IMR-90 (cell line): Measurements from ENCODE around the gene CPSF4. TPM values are rescaled to one million over a fixed set of nuclear protein-coding genes. Genes with fewer than 3 reads are reported as not detected.

Source experiments
- ATAC-seq: fragments of 200-7000 bp; cut with Tn5 transposase; 2 replicates; pipeline ENCODE4 v1.9.1; 2020; ENCODE audit warnings: low read depth, mild to moderate bottlenecking, moderate library complexity
- BruUV-seq: library from RNA; stranded (reverse); fragments of 400-500 nt; replicated peaks from 2 replicates; lab custom pipeline; 2021; lab: Mats Ljungman, UMichigan
- CTCF ChIA-PET: fragments of 300-600 bp; formaldehyde crosslinking; extraction: SDS; loops from one replicate; lab custom pipeline; 2021; ENCODE audit warnings: antibody characterized with exemption; lab: Yijun Ruan, JAX
- POLR2A ChIA-PET: fragments of 300-600 bp; sonication (Branson Sonifier 250); formaldehyde crosslinking; loops from one replicate; lab custom pipeline; 2022; ENCODE audit warnings: antibody characterized with exemption; ENCODE audit not compliant: unreplicated experiment; lab: Charles Lee
- DNase-seq: peaks from one replicate; pipeline ENCODE4 v3.0.0; 2013
- H2AFZ ChIP-seq: replicated peaks from 2 replicates; pipeline ENCODE3; 2013; ENCODE audit warnings: low read length, mild to moderate bottlenecking; ENCODE audit not compliant: poor library complexity
- H2AK5ac ChIP-seq: 2 replicates; pipeline ENCODE4 v1.6.1; 2013; ENCODE audit warnings: low read depth, low read length, inconsistent platforms
- H2AK9ac ChIP-seq: replicated peaks from 2 replicates; pipeline ENCODE3; 2013; ENCODE audit warnings: mild to moderate bottlenecking, low read depth, low read length, moderate library complexity; ENCODE audit not compliant: poor library complexity
- H2BK120ac ChIP-seq: 2 replicates; pipeline ENCODE4 v1.6.1; 2013; ENCODE audit warnings: low read depth, low read length, inconsistent platforms
- H2BK15ac ChIP-seq: 3 replicates; pipeline ENCODE4 v1.6.1; 2013; ENCODE audit warnings: low read depth, low read length, inconsistent platforms
- H2BK20ac ChIP-seq: 2 replicates; pipeline ENCODE4 v1.6.1; 2013; ENCODE audit warnings: low read depth, mild to moderate bottlenecking, inconsistent platforms, low read length, moderate library complexity
- H2BK5ac ChIP-seq: 2 replicates; pipeline ENCODE4 v1.6.1; 2013; ENCODE audit warnings: mild to moderate bottlenecking, low read depth, low read length, inconsistent platforms; ENCODE audit not compliant: poor library complexity, severe bottlenecking
- H3K14ac ChIP-seq: replicated peaks from 2 replicates; pipeline ENCODE4 v1.6.1; 2013; ENCODE audit warnings: low read depth, low read length, inconsistent platforms
- H3K18ac ChIP-seq: 2 replicates; pipeline ENCODE4 v1.6.1; 2013; ENCODE audit warnings: low read depth, low read length, control low read depth
- H3K23ac ChIP-seq: 2 replicates; pipeline ENCODE4 v1.6.1; 2013; ENCODE audit warnings: low read depth, low read length, inconsistent platforms
- H3K27ac ChIP-seq: 2 replicates; pipeline ENCODE4 v1.5.1; 2013; ENCODE audit warnings: mild to moderate bottlenecking, control low read depth, low read length; ENCODE audit not compliant: insufficient read depth
- H3K27me3 ChIP-seq: 2 replicates; pipeline ENCODE4 v1.6.1; 2013; ENCODE audit warnings: low read length; ENCODE audit not compliant: control insufficient read depth, insufficient read depth
- H3K36me3 ChIP-seq: 2 replicates; pipeline ENCODE4 v1.6.1; 2013; ENCODE audit warnings: low read length, mixed read lengths; ENCODE audit not compliant: control insufficient read depth, insufficient read depth
- H3K4ac ChIP-seq: 2 replicates; pipeline ENCODE4 v1.6.1; 2013; ENCODE audit warnings: low read depth, low read length, inconsistent platforms
- H3K4me1 ChIP-seq: 2 replicates; pipeline ENCODE4 v1.6.1; 2013; ENCODE audit warnings: low read length, mixed read lengths; ENCODE audit not compliant: control insufficient read depth, insufficient read depth
- H3K4me2 ChIP-seq: 2 replicates; pipeline ENCODE4 v1.6.1; 2013; ENCODE audit warnings: low read depth, mild to moderate bottlenecking, control low read depth, low read length, moderate library complexity
- H3K4me3 ChIP-seq: 2 replicates; pipeline ENCODE4 v1.5.1; 2013; ENCODE audit warnings: low read depth, mild to moderate bottlenecking, control low read depth, low read length, moderate library complexity; ENCODE audit not compliant: insufficient read depth
- H3K56ac ChIP-seq: 2 replicates; pipeline ENCODE4 v1.6.1; 2013; ENCODE audit warnings: low read length, inconsistent platforms; ENCODE audit not compliant: insufficient read depth; ENCODE audit errors: extremely low read depth
- H3K79me1 ChIP-seq, 2 experiments: 2 replicates each; pipeline ENCODE4 v1.6.1; 2013; ENCODE audit warnings: low read length in 2 of 2, inconsistent platforms in 1 of 2, low read depth in 1 of 2
- H3K9ac ChIP-seq: 2 replicates; pipeline ENCODE4 v1.6.1; 2013; ENCODE audit warnings: low read depth, low read length, control low read depth
- H3K9me1 ChIP-seq: 2 replicates; pipeline ENCODE4 v1.6.1; 2013; ENCODE audit warnings: low read length, inconsistent platforms; ENCODE audit not compliant: insufficient read depth
- H3K9me3 ChIP-seq: 2 replicates; pipeline ENCODE4 v1.6.1; 2013; ENCODE audit warnings: low read length; ENCODE audit not compliant: control insufficient read depth, insufficient read depth
- H4K20me1 ChIP-seq: 2 replicates; pipeline ENCODE4 v1.6.1; 2013; ENCODE audit warnings: low read length, inconsistent platforms; ENCODE audit not compliant: insufficient read depth
- H4K5ac ChIP-seq: 2 replicates; pipeline ENCODE4 v1.6.1; 2013; ENCODE audit warnings: mild to moderate bottlenecking, low read depth, low read length, control low read depth
- H4K8ac ChIP-seq, 2 experiments: 2 replicates each; pipeline ENCODE4 v1.6.1; 2013; ENCODE audit warnings: low read depth in 2 of 2, low read length in 2 of 2, control low read depth in 1 of 2, inconsistent platforms in 1 of 2
- H4K91ac ChIP-seq: 2 replicates; pipeline ENCODE4 v1.6.1; 2013; ENCODE audit warnings: low read depth, low read length, inconsistent platforms; ENCODE audit not compliant: insufficient read depth
- BHLHE40 ChIP-seq: fragments of 150-350 bp; IDR thresholded peaks from 2 replicates; pipeline ENCODE4 v1.6.1; 2016; ENCODE audit warnings: mild to moderate bottlenecking, low read depth, low read length
- CEBPB ChIP-seq: IDR thresholded peaks from 2 replicates; pipeline ENCODE4 v1.6.1; 2012; ENCODE audit warnings: low read depth, low read length, improper control_type of control experiment
- CHD1 ChIP-seq: IDR thresholded peaks from 2 replicates; pipeline ENCODE4 v1.6.1; 2012; ENCODE audit warnings: low read depth, low read length, improper control_type of control experiment
- MXI1 ChIP-seq: IDR thresholded peaks from 2 replicates; pipeline ENCODE4 v1.6.1; 2012; ENCODE audit warnings: low read depth, mild to moderate bottlenecking, low read length, moderate library complexity, borderline replicate concordance
- POLR2A ChIP-seq: IDR thresholded peaks from 2 replicates; pipeline ENCODE4 v1.6.1; 2012; ENCODE audit warnings: mild to moderate bottlenecking, low read depth, low read length
- RFX5 ChIP-seq: IDR thresholded peaks from 2 replicates; pipeline ENCODE4 v1.8.0; 2012; ENCODE audit warnings: low read depth, mild to moderate bottlenecking, low read length, moderate library complexity
- WGBS, 2 experiments: methylation state at CpG; one replicate each; pipeline versions ENCODE4 v1.1.5 to v1.1.7; 2013; ENCODE audit warnings: missing lambda C conversion rate in 2 of 2; ENCODE audit not compliant: insufficient read length in 1 of 2; ENCODE audit errors: extremely low coverage in 2 of 2; 5-methylcytosine and 5-hydroxymethylcytosine counted together
- dilution Hi-C: fragments of 300-500 bp; cut with HindIII; formaldehyde crosslinking; loops from one replicate; pipeline ENCODE4 v1.14.3; 2018; ENCODE audit warnings: low sequenced_read_pairs; ENCODE audit not compliant: unreplicated experiment
- in situ Hi-C: fragments of 300-500 bp; cut with MboI; formaldehyde crosslinking; loops from 3 replicates; pipeline ENCODE4 v1.14.3; 2019; ENCODE audit warnings: low sequenced_read_pairs, inconsistent platforms, mixed read lengths
- intact Hi-C: fragments of 100-400 bp; cut with micrococcal nuclease; formaldehyde crosslinking; loops from 2 replicates; pipeline ENCODE4 v1.10.0; 2022
- polyA plus RNA-seq, 3 experiments: library from polyadenylated mRNA; depleted of rRNA; stranded (reverse); fragments of >200 nt; gene quantifications; 2 replicates each; pipeline ENCODE4 v1.2.3, GENCODE V29; 2012; ENCODE audit warnings: low replicate concordance in 1 of 3
- total RNA-seq: library from RNA; depleted of rRNA; stranded (reverse); fragments of >200 nt; gene quantifications from 2 replicates; pipeline ENCODE4 v1.2.3, GENCODE V29; 2012

The CPSF4 gene
- total and polyA plus RNA-seq, 2 of the 4 experiments (the other 2 are of a cell fraction), result 23.8 to 44.9 TPM

- H3K36me3 ChIP-seq, result peaks cover 42% of the 10 kb centered on the region
- H3K9ac ChIP-seq, result no peak overlapping the region
- H2BK20ac ChIP-seq, result no peak overlapping the region
- no peak overlapping the region for H3K4me2 ChIP-seq
- no peak overlapping the region for H2AK9ac ChIP-seq
- H3K18ac ChIP-seq, result no peak overlapping the region
- H2BK120ac ChIP-seq, result no peak overlapping the region
- peak overlapping the region; percentile 1 for H2AFZ ChIP-seq
- intact Hi-C loops (no loop called here), in situ Hi-C loops (no loop called here), dilution Hi-C loops (no loop called here)
- DNase-seq (peak; percentile 59), ATAC-seq (0 out of 2 replicates have a peak, but pooled peaks have one; percentile 2)
- no peaks in the 10 kb centered on the region for H3K9me3 ChIP-seq
- H3K4ac ChIP-seq, result no peak overlapping the region
- no peak overlapping the region for H2BK5ac ChIP-seq
- no peak for TF ChIP-seq CEBPB
- TF ChIP-seq MXI1, result peak; percentile 60; the same call in 1 of the 2 replicates
- no peak for TF ChIP-seq RFX5
- TF ChIP-seq POLR2A, result no peak
- no peak for TF ChIP-seq CHD1
- no peak for TF ChIP-seq BHLHE40
- H3K27me3 ChIP-seq, result no peaks in the 10 kb centered on the region
- H3K56ac ChIP-seq, result no peak overlapping the region
- H2BK15ac ChIP-seq, result no peak overlapping the region
- no peak overlapping the region for H3K14ac ChIP-seq
- no TSS peak for BruUV-seq
- no peak overlapping the region for H3K23ac ChIP-seq
- H2AK5ac ChIP-seq, result no peak overlapping the region
- H3K27ac ChIP-seq, result no peak overlapping the region
- no peak overlapping the region for H4K5ac ChIP-seq
- H3K4me3 ChIP-seq, result no peak overlapping the region
- peaks cover 12% of the 10 kb centered on the region for H3K9me1 ChIP-seq
- no peak overlapping the region for H4K91ac ChIP-seq
- peaks cover 18 to 77% of the 10 kb centered on the region in 2 experiments for H3K79me1 ChIP-seq
- 85% methylated on average over 16 of the region's 18 CpGs; no CpG with 5 or more reads in 1 of the 2 experiments for WGBS, 2 experiments
- peaks cover 68% of the 10 kb centered on the region for H4K20me1 ChIP-seq
- ChIA-PET POLR2A (interaction anchor here (0.6 kb wide), 1 partner anchor 659 kb away, joined by 3 read pairs; no protein-coding TSS in a partner anchor), CTCF (no interaction called here)
- H3K4me1 ChIP-seq, result peaks cover 8% of the 10 kb centered on the region; the same call in 1 of the 2 replicates
- H4K8ac ChIP-seq, result no peak overlapping the region
Measured at GRCh38 chr7:99404235-99404976, 34.3 kb upstream of the CPSF4 start.
